SK-N-MC (cell line): ENCODE data around the gene OPRD1.
"Not testable (repeated sequence)": the region's sequence is repeated elsewhere in the genome, so short reads cannot be mapped to it uniquely, and the experiment has no call there.

Source experiments
- DNase-seq: peaks from one replicate; pipeline ENCODE4 v3.0.0-alpha.2; 2011; ENCODE audit warnings: low read depth, low spot score
- H3K27ac ChIP-seq: fragments of 200-600 bp; sonication (generic); 2 replicates; pipeline ENCODE4 v1.5.1; 2016; ENCODE audit warnings: mixed run types
- H3K36me3 ChIP-seq: fragments of 200-600 bp; sonication (generic); 2 replicates; pipeline ENCODE4 v1.6.1; 2017; ENCODE audit warnings: antibody characterized with exemption, low read length, mixed read lengths; ENCODE audit not compliant: insufficient read depth
- H3K4me3 ChIP-seq: fragments of 200-600 bp; sonication (generic); 2 replicates; pipeline ENCODE4 v1.5.1; 2016
- H3K9ac ChIP-seq: fragments of 200-600 bp; sonication (generic); 2 replicates; pipeline ENCODE4 v1.8.0; 2017; ENCODE audit warnings: mixed run types, mixed read lengths; ENCODE audit not compliant: insufficient read length
- H3K9me3 ChIP-seq: fragments of 200-600 bp; sonication (generic); 2 replicates; pipeline ENCODE4 v1.6.1; 2017; ENCODE audit warnings: low read depth, mild to moderate bottlenecking, antibody characterized with exemption, low read length, moderate library complexity, mixed read lengths
- EZH2 ChIP-seq: fragments of 200-600 bp; sonication (generic); IDR thresholded peaks from one replicate; pipeline ENCODE4 v1.6.1; 2017; ENCODE audit warnings: antibody characterized with exemption
- FOXP2 ChIP-seq: optimal IDR thresholded peaks from 2 replicates; pipeline ENCODE3; 2011; ENCODE audit warnings: mild to moderate bottlenecking, moderate library complexity; ENCODE audit not compliant: insufficient read depth; ENCODE audit errors: extremely low read length, control extremely low read depth
- POLR2AphosphoS5 ChIP-seq: IDR thresholded peaks from 2 replicates; pipeline ENCODE4 v1.6.1; 2012; ENCODE audit warnings: mild to moderate bottlenecking, low read depth, low read length, borderline replicate concordance

Gene OPRD1

GRCh38 chr1:28779751-28780408, 32.1 kb upstream of the OPRD1 start:
- no peaks in the 10 kb centered on the region for H3K36me3 ChIP-seq
- no peaks in the 10 kb centered on the region for H3K9me3 ChIP-seq
- H3K4me3 ChIP-seq = no peak overlapping the region
- no peak for DNase-seq
- no peak overlapping the region for H3K27ac ChIP-seq
- H3K9ac ChIP-seq = no peak overlapping the region
- TF ChIP-seq POLR2AphosphoS5 (no peak), EZH2 (no peak), FOXP2 (no peak)

- no peak for TF ChIP-seq EZH2
- no peak for TF ChIP-seq POLR2AphosphoS5
- TF ChIP-seq FOXP2 = no peak
- no peak overlapping the region for H3K27ac ChIP-seq
- no peaks in the 10 kb centered on the region for H3K9me3 ChIP-seq
- no peaks in the 10 kb centered on the region for H3K36me3 ChIP-seq
- H3K4me3 ChIP-seq = no peak overlapping the region
- no peak for DNase-seq
- H3K9ac ChIP-seq = no peak overlapping the region
Observed at GRCh38 chr1:28781305-28781704, 30.7 kb upstream of the OPRD1 start.

- no peak for TF ChIP-seq POLR2AphosphoS5
- TF ChIP-seq FOXP2 = no peak
- TF ChIP-seq EZH2 = no peak
- Histone ChIP-seq H3K27ac (no peak overlapping the region), H3K4me3 (no peak overlapping the region), H3K9me3 (no peaks in the 10 kb centered on the region), H3K9ac (no peak overlapping the region), H3K36me3 (no peaks in the 10 kb centered on the region)
- no peak for DNase-seq
Observed at GRCh38 chr1:28782011-28782410, 30.0 kb upstream of the OPRD1 start.

GRCh38 chr1:28783363-28783762, 28.6 kb upstream of the OPRD1 start:
- Histone ChIP-seq H3K9me3 (no peaks in the 10 kb centered on the region), H3K27ac (no peak overlapping the region), H3K36me3 (no peaks in the 10 kb centered on the region), H3K9ac (no peak overlapping the region), H3K4me3 (no peak overlapping the region)
- no peak for TF ChIP-seq POLR2AphosphoS5
- no peak for TF ChIP-seq FOXP2
- DNase-seq = no peak

GRCh38 chr1:28789412-28789811, 22.6 kb upstream of the OPRD1 start:
- no peak for DNase-seq
- Histone ChIP-seq H3K27ac (no peak overlapping the region), H3K36me3 (no peaks in the 10 kb centered on the region), H3K9ac (no peak overlapping the region), H3K4me3 (no peak overlapping the region), H3K9me3 (no peaks in the 10 kb centered on the region)
- no peak for TF ChIP-seq EZH2
- no peak for TF ChIP-seq POLR2AphosphoS5
- no peak for TF ChIP-seq FOXP2

GRCh38 chr1:28789816-28790215, 22.2 kb upstream of the OPRD1 start:
- DNase-seq = no peak
- H3K9me3 ChIP-seq = no peaks in the 10 kb centered on the region
- no peak overlapping the region for H3K9ac ChIP-seq
- no peaks in the 10 kb centered on the region for H3K36me3 ChIP-seq
- H3K27ac ChIP-seq = no peak overlapping the region
- TF ChIP-seq EZH2 (no peak), POLR2AphosphoS5 (no peak), FOXP2 (no peak)
- no peak overlapping the region for H3K4me3 ChIP-seq

- TF ChIP-seq EZH2 (no peak), POLR2AphosphoS5 (no peak), FOXP2 (no peak)
- no peak for DNase-seq
- no peak overlapping the region for H3K4me3 ChIP-seq
- H3K27ac ChIP-seq = no peak overlapping the region
- no peaks in the 10 kb centered on the region for H3K9me3 ChIP-seq
- H3K9ac ChIP-seq = no peak overlapping the region
- no peaks in the 10 kb centered on the region for H3K36me3 ChIP-seq
Observed at GRCh38 chr1:28790377-28791035, 21.5 kb upstream of the OPRD1 start.

- H3K9me3 ChIP-seq, DNase-seq, H3K4me3 ChIP-seq, H3K36me3 ChIP-seq, H3K27ac ChIP-seq, H3K9ac ChIP-seq: not testable (repeated sequence)
Observed at GRCh38 chr1:28791929-28792328, 20.0 kb upstream of the OPRD1 start.

GRCh38 chr1:28792644-28793121, 19.3 kb upstream of the OPRD1 start:
- Histone ChIP-seq H3K9me3 (no peaks in the 10 kb centered on the region), H3K27ac (no peak overlapping the region), H3K4me3 (no peak overlapping the region), H3K9ac (no peak overlapping the region), H3K36me3 (no peaks in the 10 kb centered on the region)
- no peak for TF ChIP-seq FOXP2
- no peak for TF ChIP-seq POLR2AphosphoS5
- no peak for TF ChIP-seq EZH2
- no peak for DNase-seq

GRCh38 chr1:28794582-28794981, 17.4 kb upstream of the OPRD1 start:
- H3K36me3 ChIP-seq, H3K9me3 ChIP-seq, DNase-seq, H3K9ac ChIP-seq, H3K4me3 ChIP-seq, H3K27ac ChIP-seq: not testable (repeated sequence)
